ENCODE results near the gene TXK. TPM values are rescaled to one million over a fixed set of nuclear protein-coding genes. Genes with fewer than 3 reads are reported as not detected.

The TXK gene
- polyA plus RNA-seq, 1 donor: 0.65 TPM

- DNase-seq: no peak
Measured at GRCh38 chr4:48133669-48134068, 381 bp downstream of the TXK start.

DNA sequence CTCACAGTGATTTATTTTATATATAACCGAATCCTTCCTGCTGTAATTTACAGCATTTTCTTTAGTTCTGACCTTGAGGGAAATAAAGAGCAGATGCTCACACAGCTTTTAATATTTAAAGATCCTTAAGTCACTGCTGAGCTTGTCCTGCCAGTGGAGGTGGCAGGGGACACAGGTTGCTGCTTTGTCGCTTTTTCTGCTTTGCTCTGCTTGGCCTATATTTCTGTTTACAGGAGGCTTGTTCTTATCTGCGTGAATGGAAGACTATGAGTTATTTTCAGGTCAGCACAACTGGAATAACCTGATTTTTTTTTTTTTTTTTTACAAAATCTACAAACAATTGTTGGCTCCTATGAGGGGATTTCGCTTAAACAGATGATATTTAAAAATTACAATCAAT is 2.3 kb downstream of the TXK start:
- DNase-seq: no peak

DNA sequence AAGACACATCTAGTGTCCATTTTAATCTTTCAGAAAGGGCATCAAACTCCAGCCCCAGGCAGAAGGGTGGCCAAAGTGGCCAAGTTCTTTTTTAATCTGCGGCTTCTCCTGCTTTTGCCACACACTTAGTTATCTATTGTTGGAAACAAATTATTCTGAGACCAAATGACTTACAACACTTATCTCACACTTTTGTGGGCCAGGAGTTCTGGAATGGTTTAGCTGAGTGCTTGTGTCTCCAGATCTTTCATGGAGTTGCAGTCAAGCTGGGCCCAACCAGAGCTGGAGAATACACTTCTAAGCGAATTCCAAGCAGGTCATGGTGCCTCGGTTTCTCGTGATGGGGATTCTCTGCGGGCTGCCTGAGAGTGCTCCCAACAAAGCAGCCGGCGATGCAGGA is 4.0 kb downstream of the TXK start:
- no peak for DNase-seq

DNA sequence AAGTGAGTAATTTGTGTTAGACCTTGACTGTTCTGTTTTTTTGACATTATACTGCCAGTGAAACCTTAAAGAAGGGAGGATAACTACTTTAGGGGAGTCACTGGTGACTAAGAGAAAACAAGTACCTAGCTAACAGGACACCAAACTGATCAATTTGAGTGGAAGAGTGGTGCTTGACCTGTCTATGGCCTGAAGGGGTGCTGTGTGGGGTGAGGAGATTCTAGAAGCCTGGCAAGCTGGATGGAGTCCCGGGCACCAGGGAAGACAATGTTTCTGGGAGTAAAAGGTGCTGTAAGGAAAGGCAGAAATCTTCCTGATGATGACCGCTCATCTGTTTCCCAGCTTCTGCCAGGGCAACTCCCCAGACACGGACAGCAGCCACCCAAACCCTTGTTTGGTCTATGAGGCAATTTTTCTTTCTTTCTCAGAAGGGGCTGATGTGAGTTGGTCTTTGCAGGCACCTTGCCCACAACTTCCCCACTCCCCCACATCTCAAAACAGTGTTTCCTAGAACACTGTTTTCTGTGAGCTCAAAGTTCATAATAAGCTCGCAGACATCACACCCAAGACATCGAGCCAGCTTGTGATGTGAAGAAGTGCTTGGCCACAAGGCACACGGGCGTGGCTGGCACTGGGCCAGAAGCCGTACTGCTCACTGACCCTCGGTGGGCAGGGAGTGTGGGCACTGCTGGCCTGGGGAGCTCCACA is 4.6 kb downstream of the TXK start:
- no peak for DNase-seq

GRCh38 chr4:48127682-48128404 is 6.2 kb downstream of the TXK start:
- no peak for DNase-seq

DNA sequence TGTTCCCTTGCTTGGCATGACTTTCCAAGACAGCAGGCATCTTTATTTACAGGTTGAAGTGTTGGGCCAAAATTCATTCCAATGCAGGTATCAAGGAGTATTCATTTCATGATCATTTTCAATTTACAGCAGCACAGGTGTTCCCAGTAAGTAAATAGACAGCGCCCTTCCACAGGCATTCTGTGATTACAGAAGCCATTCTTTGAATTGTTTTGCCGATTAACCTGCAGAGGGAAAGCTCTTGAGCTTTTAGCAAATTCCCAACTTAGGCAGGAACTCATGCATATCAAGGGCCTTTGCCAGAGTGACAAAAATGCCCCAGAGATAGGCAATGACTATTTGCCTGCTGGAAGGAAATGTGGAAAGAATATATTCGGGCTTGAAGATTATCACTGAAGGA is 6.8 kb downstream of the TXK start:
- no peak for DNase-seq

DNA sequence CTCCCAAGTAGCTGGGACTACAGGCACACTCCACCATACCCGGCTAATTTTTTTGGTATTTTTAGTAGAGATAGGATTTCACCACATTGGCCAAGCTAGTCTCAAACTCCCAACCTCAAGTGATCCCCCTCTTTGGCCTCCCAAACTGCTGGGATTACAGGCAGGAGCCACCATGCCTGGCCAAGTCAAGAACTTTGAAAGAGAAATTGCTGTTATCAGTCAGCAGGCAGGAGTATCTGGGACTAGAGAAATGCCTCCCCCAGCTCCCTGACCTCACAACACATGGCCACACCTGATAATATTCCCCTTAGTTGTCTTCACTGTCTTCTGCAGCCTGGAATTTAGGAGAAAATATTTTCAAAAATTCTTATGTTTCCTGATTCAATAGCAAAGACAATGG is 7.4 kb downstream of the TXK start:
- DNase-seq: no peak

DNA sequence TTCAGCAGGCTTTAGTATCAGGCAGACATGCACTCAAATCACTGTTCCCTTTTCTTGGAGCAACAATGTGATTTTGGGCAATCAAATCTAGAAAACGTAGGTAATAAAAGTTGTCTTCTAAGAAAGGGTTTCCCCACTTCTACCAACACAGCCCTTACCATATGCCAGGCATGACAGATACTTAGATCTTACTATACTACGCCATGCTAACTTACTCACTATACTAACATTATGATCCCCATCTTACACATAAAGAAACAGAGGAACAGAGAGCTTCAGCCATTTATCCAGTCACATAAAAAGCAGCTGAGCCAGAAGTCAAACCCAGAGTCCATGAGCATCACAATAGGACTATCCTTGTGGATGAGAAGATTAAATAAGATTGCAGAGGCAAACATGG is 9.2 kb downstream of the TXK start:
- no peak for DNase-seq

GRCh38 chr4:48122756-48123155 is 11.3 kb downstream of the TXK start:
- DNase-seq: no peak

DNA sequence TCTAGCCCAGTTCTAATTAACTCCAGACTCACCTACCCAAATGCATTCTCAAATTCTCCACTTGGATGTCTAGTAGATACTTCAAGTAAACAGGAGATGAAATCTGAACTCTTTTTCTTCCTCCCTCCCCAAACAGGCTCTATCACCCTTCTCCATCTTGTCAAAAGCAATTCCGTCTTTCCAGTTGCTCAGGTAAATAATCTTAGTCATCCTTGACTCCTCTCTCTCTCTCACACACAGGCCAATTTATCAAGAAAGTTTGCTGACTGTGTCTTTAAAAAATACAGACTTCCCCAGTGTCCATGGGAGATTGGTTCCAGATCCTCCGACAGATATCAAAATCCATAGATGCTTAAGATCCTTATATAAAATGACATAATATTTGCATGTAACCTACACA is 12.9 kb downstream of the TXK start:
- DNase-seq: no peak

DNA sequence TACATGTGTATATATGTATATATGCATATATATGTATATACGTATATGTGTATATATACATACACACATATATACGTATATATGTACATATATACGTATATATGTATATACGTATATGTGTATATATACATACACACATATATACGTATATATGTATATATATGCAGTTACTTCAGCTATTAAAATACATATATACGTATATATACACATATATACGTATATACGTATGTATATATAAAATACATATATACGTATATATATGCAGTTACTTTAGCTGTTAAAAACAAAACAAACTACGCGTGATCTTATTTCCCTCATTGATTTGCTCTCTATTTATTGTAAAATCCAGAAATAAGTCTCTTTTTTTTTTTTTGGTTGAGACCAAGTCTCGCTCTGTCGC is 13.9 kb downstream of the TXK start:
- no peak for DNase-seq

DNA sequence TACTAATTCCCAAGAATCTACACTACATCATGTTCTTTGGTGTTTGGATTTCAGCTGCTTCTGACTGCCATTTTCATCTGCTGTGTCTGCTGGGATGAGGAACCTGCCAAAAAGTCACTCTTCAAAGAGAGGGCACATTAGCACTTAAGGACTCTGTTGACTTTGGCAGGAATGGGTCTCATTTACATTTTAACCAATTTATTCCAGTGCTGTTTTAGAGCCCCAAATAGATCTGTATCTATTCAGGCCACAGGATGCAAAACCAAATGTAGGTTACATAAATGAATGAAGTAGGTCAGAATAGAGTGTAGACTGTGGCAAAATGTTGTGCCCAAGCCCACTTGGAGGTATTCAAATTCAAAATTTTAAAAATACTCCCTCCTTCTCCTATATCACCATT is 14.4 kb downstream of the TXK start:
- DNase-seq: no peak

DNA sequence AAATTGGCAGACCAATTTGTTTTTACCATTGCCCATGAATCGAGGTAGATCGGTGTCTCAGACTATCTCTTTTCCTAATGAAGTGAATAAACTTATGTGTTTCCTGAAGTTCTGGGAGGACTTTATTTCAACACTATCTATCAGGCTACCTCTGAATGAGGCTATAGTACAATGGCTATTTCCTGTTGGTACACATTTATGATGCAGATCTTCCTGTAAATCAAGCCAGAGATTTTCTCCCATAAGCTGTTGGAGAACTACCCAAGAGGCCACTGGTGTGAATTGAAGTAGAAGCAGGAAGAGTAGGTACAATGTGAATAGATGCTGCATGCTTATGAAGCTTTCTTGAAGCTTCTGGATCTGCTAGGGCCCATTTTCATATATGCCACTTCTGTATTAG is 16.0 kb downstream of the TXK start:
- DNase-seq: no peak

DNA sequence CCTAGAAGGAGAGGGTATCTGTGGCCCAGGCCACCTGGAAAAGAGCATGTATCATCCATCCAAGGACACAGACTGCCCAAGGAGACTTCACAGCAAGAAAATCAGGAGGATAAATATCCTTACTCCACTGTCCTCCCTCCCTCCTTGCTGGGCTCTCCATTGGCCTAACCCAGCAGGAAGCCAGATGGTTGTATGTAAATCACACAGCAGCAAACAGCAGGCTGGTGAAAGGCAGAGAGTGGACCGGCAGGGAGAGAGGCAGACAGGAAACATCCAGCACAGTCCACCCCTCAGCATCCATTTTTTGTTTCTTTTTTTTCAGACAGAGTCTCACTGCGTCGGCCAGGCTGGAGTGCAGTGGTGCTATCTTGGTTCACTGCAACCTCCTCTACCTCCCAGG is 17.5 kb downstream of the TXK start:
- no peak for DNase-seq

DNA sequence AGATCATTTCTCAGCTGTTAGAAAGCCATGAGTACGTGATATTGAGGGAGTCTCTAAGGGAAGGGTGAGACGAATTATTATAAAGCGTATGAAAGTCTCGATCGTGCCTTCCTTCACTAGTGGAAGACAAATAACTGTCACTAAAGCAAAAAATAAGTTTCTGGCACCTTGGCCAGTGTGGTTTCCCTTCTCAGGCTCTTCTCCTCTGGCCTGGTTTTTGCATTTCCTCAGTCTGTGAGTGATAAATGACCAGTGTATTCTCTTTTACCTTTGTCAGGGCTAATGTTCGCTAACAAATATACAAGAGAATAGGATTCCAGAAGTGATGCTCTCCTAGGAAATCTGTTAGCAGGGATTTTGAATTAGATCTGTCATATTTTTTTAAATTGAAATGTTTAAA is 19.6 kb downstream of the TXK start:
- no peak for DNase-seq

- DNase-seq: no peak
Measured at GRCh38 chr4:48112017-48112667, 21.9 kb downstream of the TXK start.

DNA sequence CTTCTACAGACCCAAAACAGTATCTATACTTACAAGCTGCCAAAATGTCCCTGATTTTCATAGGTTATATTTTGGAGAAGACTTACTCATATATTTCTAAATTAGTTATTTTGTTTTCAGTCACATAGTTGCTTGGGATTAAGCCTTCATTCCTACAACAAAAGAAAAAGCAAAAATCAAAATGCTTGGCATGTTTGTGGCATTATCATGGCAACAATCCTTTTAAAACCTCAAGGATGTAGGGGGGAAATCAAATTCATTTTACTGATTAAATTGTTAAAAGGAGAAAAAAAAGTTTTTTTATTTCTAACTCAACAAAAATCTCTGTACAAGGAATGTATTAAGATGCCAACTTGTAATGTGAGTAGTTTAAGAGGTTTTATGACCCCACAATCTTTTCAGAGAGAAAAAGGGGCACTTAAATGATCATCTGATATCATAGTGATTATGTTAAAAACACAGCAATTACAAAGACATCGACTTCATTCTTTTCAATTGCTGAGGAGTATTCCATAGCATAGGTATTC is 23.5 kb downstream of the TXK start:
- DNase-seq: no peak

DNA sequence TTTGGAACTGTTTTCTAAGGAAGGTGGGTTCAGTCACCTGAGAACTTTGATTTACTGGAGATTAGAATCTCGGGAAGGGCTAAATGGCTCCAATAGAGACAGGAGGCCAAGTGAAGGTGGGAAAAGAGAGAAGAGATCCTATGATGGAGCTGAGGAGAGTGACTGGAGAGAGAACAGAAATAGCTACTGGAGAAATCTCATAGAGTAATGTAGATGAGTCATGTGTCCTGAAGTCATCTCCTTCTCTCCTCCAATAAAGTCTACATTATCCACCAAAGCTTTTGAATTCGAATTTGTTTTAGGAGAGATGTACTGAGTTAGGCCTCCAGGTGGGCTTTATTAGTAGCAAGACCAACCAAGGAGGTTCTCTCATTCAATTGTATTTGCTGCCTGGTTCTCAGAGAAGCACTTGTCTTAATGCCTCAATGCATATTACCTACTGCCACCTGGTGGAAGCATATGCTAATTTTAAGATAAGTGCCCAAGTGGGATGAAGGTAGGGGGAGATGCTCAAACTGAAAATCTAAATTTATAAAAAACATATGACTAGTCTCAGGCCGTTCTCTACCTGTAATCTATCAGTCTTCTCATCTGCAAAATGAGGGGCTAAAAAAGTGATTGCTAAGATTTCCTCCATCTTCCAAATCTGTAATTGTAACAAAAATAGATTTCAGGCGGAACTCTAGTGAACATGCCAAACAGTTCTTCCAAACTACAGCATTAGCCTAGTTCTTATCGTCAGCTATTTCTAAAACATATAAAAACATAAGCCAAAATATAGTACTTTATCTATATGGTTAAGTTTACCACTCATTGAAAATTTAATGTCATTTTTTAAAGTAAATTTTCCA is 24.4 kb downstream of the TXK start:
- DNase-seq: peak; percentile 3

DNA sequence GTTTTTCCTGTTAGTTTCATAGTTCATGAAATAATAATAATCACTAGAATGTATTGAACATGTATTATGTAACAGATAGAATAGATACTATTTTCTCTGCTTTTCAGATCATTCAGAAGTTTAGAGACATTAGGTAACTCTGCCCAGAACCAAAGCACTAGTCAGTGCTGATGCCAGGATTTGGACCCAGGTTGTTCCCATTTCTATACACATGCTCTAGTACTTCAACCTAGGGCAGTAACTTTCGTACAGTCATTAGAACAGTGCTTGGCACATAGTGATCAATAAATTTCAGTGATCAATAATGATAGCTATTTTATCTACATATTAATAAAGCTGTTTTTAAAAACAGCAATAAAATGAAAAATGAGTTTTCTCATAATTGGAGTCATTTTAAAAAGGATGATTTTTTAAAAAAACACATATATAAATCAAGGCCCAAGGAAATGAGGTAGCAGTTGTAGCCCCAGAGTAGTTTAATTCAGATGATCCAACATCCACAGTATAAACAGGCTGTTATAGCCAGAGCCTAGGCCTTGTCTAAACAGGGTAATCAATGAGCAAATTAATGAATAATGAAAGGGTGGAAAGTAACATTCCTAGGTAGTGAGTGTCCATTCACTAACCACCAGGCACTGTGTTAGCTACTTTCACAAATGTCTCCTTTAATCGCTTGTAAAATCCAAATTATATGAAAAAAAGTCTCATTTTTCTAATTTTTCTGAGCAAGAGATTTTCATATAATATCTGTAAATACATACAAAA is 25.6 kb downstream of the TXK start:
- no peak for DNase-seq

GRCh38 chr4:48105230-48105629 is 28.8 kb downstream of the TXK start:
- DNase-seq: no peak

DNA sequence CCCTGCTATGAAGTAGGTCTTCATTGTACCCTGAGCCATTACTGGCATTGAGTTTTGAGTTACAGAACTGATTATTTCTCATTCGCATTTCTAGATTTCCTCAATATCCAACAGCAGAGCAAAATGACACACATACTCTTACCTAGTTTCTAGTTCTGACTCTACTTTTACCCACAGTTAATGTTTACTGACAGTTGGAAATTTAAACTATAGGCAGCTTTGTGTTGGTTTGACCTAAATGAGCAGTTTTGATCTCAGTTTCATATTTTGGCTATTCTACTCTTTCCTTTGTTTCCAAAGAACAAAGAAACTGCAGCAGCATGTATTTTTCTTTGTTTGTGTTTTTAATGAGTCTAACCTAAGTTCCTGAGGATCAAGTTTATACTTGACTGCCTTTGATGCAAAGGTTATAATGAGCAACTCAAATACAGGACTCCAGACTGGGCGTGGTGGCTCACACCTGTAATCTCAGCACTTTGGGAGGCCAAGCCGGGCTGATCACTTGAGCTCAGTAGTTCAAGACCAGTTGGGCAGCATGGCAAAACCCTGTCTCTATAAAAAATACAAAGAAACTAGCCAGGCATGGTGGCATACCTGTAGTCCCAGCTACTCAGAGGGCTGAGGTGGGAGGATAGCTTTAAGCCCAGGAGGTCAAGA is 30.4 kb downstream of the TXK start:
- no peak for DNase-seq
